Natural killer cell (primary cell): ENCODE data around the gene PGAP3. TPM values are rescaled to one million over a fixed set of nuclear protein-coding genes. Genes with fewer than 3 reads are reported as not detected.

Experiments used
- ATAC-seq, 3 donors: fragments of 150-1000 bp in 2 of 3; fragments of 200-7000 bp in 1 of 3; cut with Tn5 transposase; 1 replicate in 1 of 3; 2 replicates in 2 of 3; pipeline ENCODE4 v1.10.0; 2021; ENCODE audit warnings: mild to moderate bottlenecking in 2 of 3, moderate library complexity in 2 of 3
- DNase-seq, 2 donors: peaks; one replicate each; pipeline versions ENCODE4 v3.0.0 to v3.0.0-alpha.2; 2013 to 2021; ENCODE audit warnings: mixed read lengths in 1 of 2
- H3K27ac ChIP-seq: one replicate; pipeline ENCODE4 v1.5.1; 2013; ENCODE audit warnings: mild to moderate bottlenecking, low read length
- H3K27me3 ChIP-seq: one replicate; pipeline ENCODE4 v1.6.1; 2013; ENCODE audit warnings: low read length; ENCODE audit not compliant: control insufficient read depth, insufficient read depth
- H3K36me3 ChIP-seq: one replicate; pipeline ENCODE4 v1.6.1; 2013; ENCODE audit warnings: low read length; ENCODE audit not compliant: control insufficient read depth, insufficient read depth
- H3K4me1 ChIP-seq: one replicate; pipeline ENCODE4 v1.6.1; 2013; ENCODE audit warnings: low read length; ENCODE audit not compliant: control insufficient read depth, insufficient read depth
- H3K4me3 ChIP-seq: one replicate; pipeline ENCODE4 v1.5.1; 2013; ENCODE audit warnings: low read length
- H3K9me3 ChIP-seq: one replicate; pipeline ENCODE4 v1.6.1; 2013; ENCODE audit warnings: low read length; ENCODE audit not compliant: control insufficient read depth, insufficient read depth
- H3K27ac Mint-ChIP-seq, 2 donors: one replicate each; pipeline ENCODE4 v1.8.0; 2022; ENCODE audit warnings: mild to moderate bottlenecking in 2 of 2, mixed read lengths in 2 of 2, moderate library complexity in 1 of 2
- H3K27me3 Mint-ChIP-seq, 2 donors: one replicate each; pipeline ENCODE4 v1.8.0; 2022; ENCODE audit warnings: low read depth in 2 of 2, mixed read lengths in 2 of 2
- H3K36me3 Mint-ChIP-seq: one replicate; pipeline ENCODE4 v1.8.0; 2022; ENCODE audit warnings: mixed read lengths
- H3K4me1 Mint-ChIP-seq, 2 donors: one replicate each; pipeline ENCODE4 v1.8.0; 2022; ENCODE audit warnings: mixed read lengths in 2 of 2
- H3K4me3 Mint-ChIP-seq: one replicate; pipeline ENCODE4 v1.8.0; 2022; ENCODE audit warnings: mild to moderate bottlenecking, moderate library complexity, mixed read lengths
- H3K9me3 Mint-ChIP-seq, 2 donors: one replicate each; pipeline ENCODE4 v1.8.0; 2022; ENCODE audit warnings: mixed read lengths in 2 of 2
- CTCF ChIP-seq: fragments of 200-600 bp; IDR thresholded peaks from one replicate; pipeline ENCODE4 v1.8.0; 2022; ENCODE audit warnings: antibody characterized with exemption
- WGBS: methylation state at CpG from one replicate; pipeline ENCODE4 v1.1.7; 2013; ENCODE audit warnings: missing lambda C conversion rate; ENCODE audit not compliant: insufficient coverage; 5-methylcytosine and 5-hydroxymethylcytosine counted together
- intact Hi-C: fragments of 100-400 bp; cut with micrococcal nuclease; formaldehyde crosslinking; loops from one replicate; pipeline ENCODE4 v1.14.2; 2022
- total RNA-seq, 4 donors: library from RNA; stranded (reverse); fragments of 120-200 nt in 1 of 4; gene quantifications; one replicate each; pipeline versions ENCODE4 v1.2.3 to v1.2.4, GENCODE V29; 2013 to 2022

The PGAP3 gene
- total RNA-seq, 3 donors from 2014 or later (not counting 1 experiment from before 2014, with no cell fraction given): 45.8 to 57.8 (median 52.4) TPM

- H3K9me3 ChIP-seq: no peaks in the 10 kb centered on the region
- peaks cover 86% of the 10 kb centered on the region for H3K4me1 ChIP-seq
- intact Hi-C loops: no loop called here
- no peak for ATAC-seq
- no peak for DNase-seq
- H3K36me3 Mint-ChIP-seq: no peaks in the 10 kb centered on the region
- H3K4me1 Mint-ChIP-seq: peaks cover 83 to 90% of the 10 kb centered on the region in 2 donors
- H3K27ac ChIP-seq: no peak overlapping the region
- no peak for TF ChIP-seq CTCF
- no peaks in the 10 kb centered on the region for H3K9me3 Mint-ChIP-seq
- peak overlapping the region; percentile 52 for H3K4me3 Mint-ChIP-seq
- no peaks in the 10 kb centered on the region for H3K36me3 ChIP-seq
- H3K4me3 ChIP-seq: no peak overlapping the region
- H3K27me3 Mint-ChIP-seq: no peaks in the 10 kb centered on the region
- H3K27ac Mint-ChIP-seq: peak overlapping the region; percentile 54 to 57
- WGBS: 23% methylated on average over 3 of the region's 4 CpGs
- H3K27me3 ChIP-seq: no peaks in the 10 kb centered on the region
Measured at GRCh38 chr17:39640591-39641031, 47.2 kb downstream of the PGAP3 start.

GRCh38 chr17:39639566-39640458, 48.0 kb downstream of the PGAP3 start:
- H3K36me3 Mint-ChIP-seq: no peaks in the 10 kb centered on the region
- 92% methylated on average over 11 of the region's 11 CpGs for WGBS
- H3K27ac ChIP-seq: no peak overlapping the region
- no peaks in the 10 kb centered on the region for H3K9me3 Mint-ChIP-seq
- H3K4me3 Mint-ChIP-seq: peak overlapping the region; percentile 55
- H3K27me3 ChIP-seq: no peaks in the 10 kb centered on the region
- H3K9me3 ChIP-seq: no peaks in the 10 kb centered on the region
- peak overlapping the region; percentile 74 to 86 for H3K27ac Mint-ChIP-seq
- no peak overlapping the region for H3K4me3 ChIP-seq
- ATAC-seq (no peak), DNase-seq (no peak)
- peaks cover 75 to 82% of the 10 kb centered on the region in 2 donors for H3K4me1 Mint-ChIP-seq
- no peak for TF ChIP-seq CTCF
- no peaks in the 10 kb centered on the region for H3K27me3 Mint-ChIP-seq
- intact Hi-C loops: loop anchor here (5.0 kb wide), 2 partner anchors 37 to 112 kb away; no protein-coding TSS in a partner anchor
- H3K36me3 ChIP-seq: no peaks in the 10 kb centered on the region
- peaks cover 83% of the 10 kb centered on the region for H3K4me1 ChIP-seq

- Mint-ChIP-seq H3K4me1 (peaks cover 67 to 80% of the 10 kb centered on the region in 2 donors), H3K27ac (peak overlapping the region; percentile 74 to 86), H3K36me3 (no peaks in the 10 kb centered on the region), H3K27me3 (no peaks in the 10 kb centered on the region), H3K4me3 (peak overlapping the region; percentile 51), H3K9me3 (no peaks in the 10 kb centered on the region)
- no peak overlapping the region for H3K27ac ChIP-seq
- ATAC-seq (no peak), DNase-seq (no peak)
- 98% methylated on average over 2 of the region's 2 CpGs for WGBS
- no peaks in the 10 kb centered on the region for H3K36me3 ChIP-seq
- no peaks in the 10 kb centered on the region for H3K9me3 ChIP-seq
- intact Hi-C loops: loop anchor here (5.0 kb wide), 2 partner anchors 38 to 113 kb away; no protein-coding TSS in a partner anchor
- no peak overlapping the region for H3K4me3 ChIP-seq
- H3K4me1 ChIP-seq: peaks cover 79% of the 10 kb centered on the region
- no peaks in the 10 kb centered on the region for H3K27me3 ChIP-seq
- TF ChIP-seq CTCF: no peak
Measured at GRCh38 chr17:39639043-39639442, 48.8 kb downstream of the PGAP3 start.
